ENCODE data around the gene ITIH1.

DNA sequence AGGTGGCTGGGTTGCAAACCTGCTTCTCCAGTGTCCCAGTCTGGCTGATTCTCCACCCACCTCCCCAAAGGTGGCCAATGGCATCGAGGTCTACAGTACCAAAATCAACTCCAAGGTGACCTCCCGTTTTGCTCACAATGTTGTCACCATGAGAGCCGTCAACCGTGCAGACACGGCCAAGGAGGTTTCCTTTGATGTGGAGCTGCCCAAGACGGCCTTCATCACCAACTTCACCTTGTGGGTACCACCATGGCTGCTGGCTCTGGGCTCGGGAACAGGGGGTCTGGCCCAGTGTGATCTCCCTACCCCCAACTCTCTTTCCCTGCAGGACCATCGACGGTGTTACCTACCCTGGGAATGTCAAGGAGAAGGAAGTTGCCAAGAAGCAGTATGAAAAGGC lies 19.0 kb downstream of the ITIH1 start:
- no peak for TF ChIP-seq POLR2A (IDR thresholded peaks at IDR 0.05)
- TF ChIP-seq, protein P1, sequence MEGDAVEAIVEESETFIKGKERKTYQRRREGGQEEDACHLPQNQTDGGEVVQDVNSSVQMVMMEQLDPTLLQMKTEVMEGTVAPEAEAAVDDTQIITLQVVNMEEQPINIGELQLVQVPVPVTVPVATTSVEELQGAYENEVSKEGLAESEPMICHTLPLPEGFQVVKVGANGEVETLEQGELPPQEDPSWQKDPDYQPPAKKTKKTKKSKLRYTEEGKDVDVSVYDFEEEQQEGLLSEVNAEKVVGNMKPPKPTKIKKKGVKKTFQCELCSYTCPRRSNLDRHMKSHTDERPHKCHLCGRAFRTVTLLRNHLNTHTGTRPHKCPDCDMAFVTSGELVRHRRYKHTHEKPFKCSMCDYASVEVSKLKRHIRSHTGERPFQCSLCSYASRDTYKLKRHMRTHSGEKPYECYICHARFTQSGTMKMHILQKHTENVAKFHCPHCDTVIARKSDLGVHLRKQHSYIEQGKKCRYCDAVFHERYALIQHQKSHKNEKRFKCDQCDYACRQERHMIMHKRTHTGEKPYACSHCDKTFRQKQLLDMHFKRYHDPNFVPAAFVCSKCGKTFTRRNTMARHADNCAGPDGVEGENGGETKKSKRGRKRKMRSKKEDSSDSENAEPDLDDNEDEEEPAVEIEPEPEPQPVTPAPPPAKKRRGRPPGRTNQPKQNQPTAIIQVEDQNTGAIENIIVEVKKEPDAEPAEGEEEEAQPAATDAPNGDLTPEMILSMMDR (IDR thresholded peaks at IDR 0.05), result no peak
- no peak for TF ChIP-seq EP300 (IDR thresholded peaks at IDR 0.05)
